Measurements from ENCODE around the gene TMEM165. TPM values are rescaled to one million over a fixed set of nuclear protein-coding genes. Genes with fewer than 3 reads are reported as not detected.
"Not testable (repeated sequence)": the region's sequence is repeated elsewhere in the genome, so short reads cannot be mapped to it uniquely, and the experiment has no call there.

TMEM165 gene
- total RNA-seq, 1 donor, result 131 TPM

GRCh38 chr4:55351824-55352223 is 43.9 kb upstream of the TMEM165 start:
- no peak for TF ChIP-seq CTCF (IDR thresholded peaks at IDR 0.05; ENCODE audit: insufficient read depth, low read length)
- DNase-seq (ENCODE audit: low read depth), result no peak
- H3K4me3 ChIP-seq (ENCODE audit: low read depth, low read length), result no peak overlapping the region

- DNase-seq (ENCODE audit: low read depth), result no peak
- no peak for TF ChIP-seq CTCF (IDR thresholded peaks at IDR 0.05; ENCODE audit: insufficient read depth, low read length)
- no peak overlapping the region for H3K4me3 ChIP-seq (ENCODE audit: low read depth, low read length)
Observed at GRCh38 chr4:55352726-55353125, 43.0 kb upstream of the TMEM165 start.

- DNase-seq (ENCODE audit: low read depth); H3K4me3 ChIP-seq (ENCODE audit: low read depth, low read length): not testable (repeated sequence)
Observed at GRCh38 chr4:55353228-55353747, 42.5 kb upstream of the TMEM165 start.

GRCh38 chr4:55354648-55355047 is 41.1 kb upstream of the TMEM165 start:
- no peak for TF ChIP-seq CTCF (IDR thresholded peaks at IDR 0.05; ENCODE audit: insufficient read depth, low read length)
- DNase-seq (ENCODE audit: low read depth), result no peak
- no peak overlapping the region for H3K4me3 ChIP-seq (ENCODE audit: low read depth, low read length)

- H3K4me3 ChIP-seq (ENCODE audit: low read depth, low read length), result no peak overlapping the region
- DNase-seq (ENCODE audit: low read depth), result no peak
- no peak for TF ChIP-seq CTCF (IDR thresholded peaks at IDR 0.05; ENCODE audit: insufficient read depth, low read length)
Observed at GRCh38 chr4:55355555-55355954, 40.2 kb upstream of the TMEM165 start.

GRCh38 chr4:55356991-55357461 is 38.7 kb upstream of the TMEM165 start:
- TF ChIP-seq CTCF (IDR thresholded peaks at IDR 0.05; ENCODE audit: insufficient read depth, low read length), result no peak
- DNase-seq (ENCODE audit: low read depth), result peak; percentile 27
- no peak overlapping the region for H3K4me3 ChIP-seq (ENCODE audit: low read depth, low read length)

GRCh38 chr4:55358246-55358645 is 37.5 kb upstream of the TMEM165 start:
- H3K4me3 ChIP-seq (ENCODE audit: low read depth, low read length), result no peak overlapping the region

More at GRCh38 chr4:55358246-55358645, 37.5 kb upstream of the TMEM165 start:
- no peak for DNase-seq (ENCODE audit: low read depth)
- no peak for TF ChIP-seq CTCF (IDR thresholded peaks at IDR 0.05; ENCODE audit: insufficient read depth, low read length)

Data from fibroblast of the aortic adventitia (primary cell).